NB4 (cell line): ENCODE results near the gene RXRA.

Experiments used
- DNase-seq: peaks from one replicate; pipeline ENCODE4 v3.0.0; 2010; ENCODE audit warnings: low read depth
- H3K4me3 ChIP-seq: one replicate; pipeline ENCODE4 v1.5.1; 2011; ENCODE audit warnings: mild to moderate bottlenecking, low read depth, low read length, moderate library complexity
- MAX ChIP-seq: IDR thresholded peaks from 2 replicates; pipeline ENCODE4 v1.6.1; 2011; ENCODE audit warnings: low read depth, low read length
- MYC ChIP-seq: IDR thresholded peaks from 2 replicates; pipeline ENCODE4 v1.6.1; 2011; ENCODE audit warnings: low read depth, low read length
- POLR2A ChIP-seq: IDR thresholded peaks from 2 replicates; pipeline ENCODE4 v1.6.1; 2011; ENCODE audit warnings: mild to moderate bottlenecking; ENCODE audit not compliant: insufficient read length; ENCODE audit errors: extremely low read depth
- TF ChIP-seq, protein P1 (sequence below): IDR thresholded peaks from one replicate; pipeline ENCODE4 v1.5.1; 2012; ENCODE audit warnings: low read depth, low read length

The RXRA gene

GRCh38 chr9:134349936-134350335 is 23.7 kb downstream of the RXRA start:
- TF ChIP-seq MYC, result no peak
- TF ChIP-seq, protein P1, sequence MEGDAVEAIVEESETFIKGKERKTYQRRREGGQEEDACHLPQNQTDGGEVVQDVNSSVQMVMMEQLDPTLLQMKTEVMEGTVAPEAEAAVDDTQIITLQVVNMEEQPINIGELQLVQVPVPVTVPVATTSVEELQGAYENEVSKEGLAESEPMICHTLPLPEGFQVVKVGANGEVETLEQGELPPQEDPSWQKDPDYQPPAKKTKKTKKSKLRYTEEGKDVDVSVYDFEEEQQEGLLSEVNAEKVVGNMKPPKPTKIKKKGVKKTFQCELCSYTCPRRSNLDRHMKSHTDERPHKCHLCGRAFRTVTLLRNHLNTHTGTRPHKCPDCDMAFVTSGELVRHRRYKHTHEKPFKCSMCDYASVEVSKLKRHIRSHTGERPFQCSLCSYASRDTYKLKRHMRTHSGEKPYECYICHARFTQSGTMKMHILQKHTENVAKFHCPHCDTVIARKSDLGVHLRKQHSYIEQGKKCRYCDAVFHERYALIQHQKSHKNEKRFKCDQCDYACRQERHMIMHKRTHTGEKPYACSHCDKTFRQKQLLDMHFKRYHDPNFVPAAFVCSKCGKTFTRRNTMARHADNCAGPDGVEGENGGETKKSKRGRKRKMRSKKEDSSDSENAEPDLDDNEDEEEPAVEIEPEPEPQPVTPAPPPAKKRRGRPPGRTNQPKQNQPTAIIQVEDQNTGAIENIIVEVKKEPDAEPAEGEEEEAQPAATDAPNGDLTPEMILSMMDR, result no peak
- TF ChIP-seq MAX, result no peak
- no peak for TF ChIP-seq POLR2A
- no peak for DNase-seq
- no peak overlapping the region for H3K4me3 ChIP-seq

DNA sequence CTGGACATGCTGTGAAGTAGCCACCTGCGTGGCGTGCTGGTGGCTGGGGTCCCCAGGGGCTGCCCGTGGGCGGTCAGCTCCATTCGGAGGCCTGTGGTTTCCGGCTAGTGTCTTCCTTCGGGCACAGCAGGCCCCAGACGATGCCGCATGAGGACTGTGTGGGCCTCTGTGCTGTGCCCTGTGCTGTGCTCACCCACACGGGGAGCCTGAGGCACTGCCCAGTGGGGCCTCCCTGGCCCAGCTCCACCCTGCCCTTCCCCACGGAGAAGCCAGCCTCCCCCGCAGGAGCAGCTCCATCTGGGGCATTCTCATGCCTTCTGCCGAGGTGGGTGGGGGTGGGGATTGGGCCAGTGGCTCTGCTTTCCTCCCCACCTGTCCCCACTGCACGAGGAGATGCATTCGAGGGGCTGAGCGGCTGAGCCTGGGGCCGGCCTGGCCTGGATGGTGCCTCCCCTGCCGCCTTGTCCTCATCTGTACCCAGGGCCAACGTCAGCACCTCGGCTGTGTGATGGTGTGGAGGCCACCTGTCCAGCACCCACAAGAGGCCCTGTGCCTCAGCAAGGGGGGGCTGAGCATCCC is 24.2 kb downstream of the RXRA start:
- H3K4me3 ChIP-seq, result no peak overlapping the region
- no peak for DNase-seq
- no peak for TF ChIP-seq MAX
- TF ChIP-seq MYC, result no peak
- TF ChIP-seq POLR2A, result no peak
- TF ChIP-seq, protein P1, result no peak

- TF ChIP-seq MYC (no peak), MAX (no peak), POLR2A (no peak)
- TF ChIP-seq, protein P1, result no peak
- DNase-seq, result no peak
- no peak overlapping the region for H3K4me3 ChIP-seq
These were observed 25.4 kb downstream of the RXRA start for GRCh38 chr9:134351606-134352176.

GRCh38 chr9:134352247-134352933 is 26.1 kb downstream of the RXRA start:
- no peak for TF ChIP-seq MYC
- no peak for TF ChIP-seq MAX
- TF ChIP-seq, protein P1, result no peak
- no peak overlapping the region for H3K4me3 ChIP-seq
- no peak for DNase-seq

GRCh38 chr9:134353539-134353938 is 27.3 kb downstream of the RXRA start:
- no peak for DNase-seq
- H3K4me3 ChIP-seq, result no peak overlapping the region
- TF ChIP-seq POLR2A (no peak), MYC (no peak), MAX (no peak)
- TF ChIP-seq, protein P1, result no peak
